ENCODE results near the gene TUBB8B.
"Not testable (repeated sequence)": the region's sequence is repeated elsewhere in the genome, so short reads cannot be mapped to it uniquely, and the experiment has no call there.

Gene TUBB8B

DNA sequence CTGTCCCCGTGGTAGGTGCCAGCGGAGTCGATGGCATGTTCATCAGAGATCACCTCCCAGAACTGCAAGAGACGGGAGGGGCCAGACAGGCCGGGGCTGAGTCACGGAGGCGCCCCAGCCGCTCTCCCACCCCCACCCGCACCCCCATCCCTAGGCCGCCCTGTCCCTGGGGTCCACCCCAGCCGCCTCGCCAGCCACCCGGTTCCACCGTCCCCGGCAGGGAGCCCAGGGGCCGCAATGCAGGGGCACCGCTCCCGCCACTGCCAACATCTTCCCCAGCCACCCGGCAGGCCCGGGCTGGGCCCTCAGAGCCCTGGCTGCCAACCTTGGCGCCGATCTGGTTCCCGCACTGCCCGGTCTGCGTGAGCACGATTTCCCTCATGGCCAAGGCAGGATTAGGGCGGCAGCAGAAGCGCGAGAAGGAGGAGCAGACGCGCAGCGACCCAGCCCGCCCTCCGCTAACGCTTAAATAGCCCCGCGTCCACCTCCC lies at the start of gene TUBB8B:
TSS of gene TUBB8B (minus strand) at position 440 of the 490 bp plus-strand sequence. CDS start at position 382, 58 bp downstream.
- DNase-seq: not testable (repeated sequence)

DNA sequence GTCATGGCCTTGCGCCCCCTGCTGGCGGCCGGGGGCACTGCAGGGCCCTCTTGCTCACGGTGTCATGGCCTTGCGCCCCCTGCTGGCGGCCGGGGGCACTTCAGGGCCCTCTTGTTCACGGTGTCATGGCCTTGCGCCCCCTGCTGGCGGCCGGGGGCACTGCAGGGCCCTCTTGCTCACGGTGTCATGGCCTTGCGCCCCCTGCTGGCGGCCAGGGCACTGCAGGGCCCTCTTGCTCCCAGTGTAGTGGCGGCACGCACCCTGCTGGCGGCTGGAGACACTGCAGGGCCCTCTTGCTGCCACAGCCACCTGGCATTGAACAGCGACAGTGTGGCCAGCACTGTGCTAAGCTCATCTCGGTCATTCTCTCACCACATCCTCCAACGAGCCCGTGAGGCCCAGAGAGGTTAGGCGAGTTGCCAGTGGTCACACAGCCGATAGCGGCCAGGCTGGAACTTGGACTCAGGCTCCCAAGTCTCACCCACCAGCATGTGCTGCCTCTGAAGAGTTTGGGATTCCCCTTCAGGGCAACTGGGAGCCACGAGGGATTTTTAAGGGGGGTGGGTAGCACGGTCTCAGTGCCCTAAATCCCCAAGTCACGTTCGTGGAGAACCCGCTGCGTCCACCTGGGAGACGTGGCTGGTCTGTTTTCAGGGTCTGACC lies 48.0 kb upstream of the TUBB8B start:
- not testable (repeated sequence) for DNase-seq

DNA sequence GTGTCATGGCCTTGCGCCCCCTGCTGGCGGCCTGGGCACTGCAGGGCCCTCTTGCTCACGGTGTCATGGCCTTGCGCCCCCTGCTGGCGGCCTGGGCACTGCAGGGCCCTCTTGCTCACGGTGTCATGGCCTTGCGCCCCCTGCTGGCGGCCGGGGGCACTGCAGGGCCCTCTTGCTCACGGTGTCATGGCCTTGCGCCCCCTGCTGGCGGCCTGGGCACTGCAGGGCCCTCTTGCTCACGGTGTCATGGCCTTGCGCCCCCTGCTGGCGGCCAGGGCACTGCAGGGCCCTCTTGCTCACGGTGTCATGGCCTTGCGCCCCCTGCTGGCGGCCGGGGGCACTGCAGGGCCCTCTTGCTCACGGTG lies 47.3 kb upstream of the TUBB8B start:
- not testable (repeated sequence) for DNase-seq

DNA sequence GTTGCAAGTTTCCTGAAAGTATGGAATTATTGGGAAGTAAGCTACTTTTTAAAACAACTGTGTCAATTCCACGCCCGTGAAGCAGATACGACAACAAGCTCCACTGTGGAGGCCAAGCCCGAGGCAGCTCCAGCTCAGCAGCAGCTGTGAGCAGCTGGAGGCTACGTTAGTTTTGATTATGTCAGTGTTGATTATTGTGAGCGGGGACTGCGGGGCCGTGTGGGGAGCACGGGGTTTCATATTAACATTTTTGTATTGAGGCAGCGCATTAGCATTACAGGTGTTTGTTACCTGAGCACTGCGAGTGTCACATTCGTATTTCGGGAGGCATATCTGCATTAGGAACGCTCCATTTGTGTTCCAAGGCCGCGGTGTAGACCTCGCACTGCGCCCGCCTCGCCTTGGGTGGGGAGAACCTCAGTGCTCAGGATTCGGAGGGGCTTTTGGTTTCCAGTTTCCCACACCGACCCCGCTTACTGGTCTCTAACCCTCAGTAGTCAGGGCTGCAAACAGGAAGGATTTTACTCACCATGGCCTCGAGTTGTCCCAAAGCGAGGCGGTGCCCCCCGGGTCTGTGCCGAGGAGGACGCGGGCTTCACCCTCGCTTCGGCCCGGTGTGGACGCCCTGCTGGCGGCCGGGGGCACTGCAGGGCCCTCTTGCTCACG lies 46.8 kb upstream of the TUBB8B start:
- DNase-seq: not testable (repeated sequence)

DNA sequence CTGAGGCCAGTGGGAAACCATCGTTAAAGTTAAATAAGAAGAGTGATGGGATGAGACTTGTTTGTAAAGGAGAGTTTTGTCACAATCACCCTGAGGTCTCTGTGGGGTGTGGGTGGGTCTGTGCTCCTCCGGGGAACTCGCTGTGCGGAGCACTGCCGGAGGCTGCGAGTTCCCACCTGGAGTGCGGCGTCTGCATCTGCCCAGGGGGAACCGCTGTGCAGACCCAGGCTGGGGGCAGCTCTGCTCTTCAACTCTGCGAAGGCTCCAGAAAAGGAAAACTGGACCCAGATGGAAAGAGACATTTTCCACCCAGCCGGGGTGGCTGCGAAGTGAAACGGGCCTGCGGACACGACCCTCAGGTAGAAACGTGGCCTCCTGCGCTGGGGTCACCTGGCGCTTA lies 46.2 kb upstream of the TUBB8B start:
- not testable (repeated sequence) for DNase-seq

DNA sequence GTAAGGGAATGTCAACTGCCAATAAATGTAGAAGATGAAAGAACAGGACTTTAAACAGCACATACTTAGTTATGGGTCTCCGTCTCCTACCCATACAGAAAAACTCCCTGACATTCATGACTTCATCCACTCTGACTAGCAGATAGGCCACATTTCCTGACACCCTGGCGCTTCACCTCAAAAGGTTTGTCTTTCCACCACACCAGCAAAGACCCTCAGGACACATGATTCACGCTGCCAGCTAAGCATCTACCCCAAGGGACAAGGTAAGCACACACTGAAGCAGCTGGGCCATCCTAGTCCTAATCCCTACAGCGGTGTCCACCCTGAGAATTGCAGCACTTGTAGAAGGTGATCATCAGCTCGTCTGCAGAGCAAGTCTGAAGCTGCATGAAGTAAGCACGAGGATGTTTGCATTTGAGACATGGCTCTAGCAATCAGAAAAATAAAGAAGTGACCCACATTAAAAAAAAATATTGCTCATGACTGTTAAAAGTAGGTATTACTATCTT lies 44.5 kb upstream of the TUBB8B start:
- not testable (repeated sequence) for DNase-seq

DNA sequence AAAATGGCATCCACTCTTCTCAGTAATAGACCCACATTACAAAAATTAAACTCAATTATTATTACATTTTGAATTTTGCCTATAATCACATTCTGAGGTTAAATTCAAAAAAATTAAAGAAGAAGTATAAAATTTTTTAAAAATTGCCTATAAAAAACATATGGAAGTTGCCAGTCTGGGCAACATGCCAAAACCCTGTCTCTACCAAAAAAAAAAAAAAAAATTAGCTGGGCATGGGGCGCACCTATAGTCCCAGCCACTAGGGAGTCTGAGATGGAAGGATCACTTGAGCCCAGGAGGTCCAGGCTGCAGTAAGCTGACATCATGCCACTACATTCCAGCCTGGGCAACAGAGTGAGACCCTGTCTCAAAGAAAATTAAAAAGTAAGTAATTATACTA lies 42.1 kb upstream of the TUBB8B start:
- DNase-seq: not testable (repeated sequence)

DNA sequence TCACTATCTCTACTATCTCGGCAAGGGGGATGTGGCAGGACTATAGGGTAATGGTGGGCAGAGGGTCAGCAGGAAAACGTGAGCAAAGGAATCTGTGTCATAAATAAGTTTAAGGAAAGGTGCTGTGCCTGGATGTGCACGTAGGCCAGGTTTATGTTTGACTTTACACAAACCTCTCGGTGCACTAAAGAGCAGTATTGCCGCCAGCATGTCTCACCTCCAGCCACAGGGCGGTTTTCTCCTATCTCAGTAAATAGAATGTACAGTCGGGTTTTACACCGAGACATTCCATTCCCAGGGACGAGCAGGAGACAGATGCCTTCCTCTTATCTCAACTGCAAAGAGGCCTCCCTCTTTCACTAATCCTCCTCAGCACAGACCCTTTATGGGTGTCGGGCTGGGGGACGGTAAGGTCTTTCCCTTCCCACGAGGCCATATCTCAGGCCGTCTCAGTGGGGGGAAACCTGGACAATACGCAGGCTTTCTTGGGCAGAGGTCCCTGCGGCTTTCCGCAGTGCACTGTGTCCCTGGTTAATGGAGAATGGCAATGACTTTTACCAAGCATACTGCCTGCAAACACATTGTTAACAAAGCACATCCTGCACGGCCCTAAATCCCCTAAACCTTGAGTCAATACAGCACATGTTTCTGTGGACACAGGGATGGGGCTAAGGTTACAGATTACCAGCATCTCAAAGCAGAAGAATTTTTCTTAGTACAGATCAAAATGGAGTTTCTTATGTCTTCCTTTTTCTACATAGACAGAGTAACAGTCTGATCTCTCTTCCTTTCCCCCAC lies 41.2 kb upstream of the TUBB8B start:
- DNase-seq: not testable (repeated sequence)

DNA sequence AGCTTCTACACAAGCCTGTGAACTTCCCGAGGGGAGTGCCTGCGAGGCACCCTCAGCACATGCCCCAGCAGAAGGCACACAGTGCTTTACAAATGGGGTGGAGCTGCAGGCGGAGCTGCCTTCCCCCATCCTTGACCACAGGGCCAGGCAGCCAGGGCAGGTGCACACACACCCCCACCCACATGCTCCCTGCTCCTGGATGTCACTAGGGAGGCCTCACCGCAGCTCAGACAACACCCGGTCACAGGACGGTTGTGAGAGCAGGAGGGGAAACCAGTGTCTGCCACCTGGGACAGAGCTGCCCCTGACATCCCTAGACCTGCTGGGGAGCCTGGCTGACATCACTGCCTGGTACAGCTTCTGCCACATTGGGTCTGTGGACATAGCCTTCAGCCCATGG lies 39.7 kb upstream of the TUBB8B start:
- DNase-seq: not testable (repeated sequence)

DNA sequence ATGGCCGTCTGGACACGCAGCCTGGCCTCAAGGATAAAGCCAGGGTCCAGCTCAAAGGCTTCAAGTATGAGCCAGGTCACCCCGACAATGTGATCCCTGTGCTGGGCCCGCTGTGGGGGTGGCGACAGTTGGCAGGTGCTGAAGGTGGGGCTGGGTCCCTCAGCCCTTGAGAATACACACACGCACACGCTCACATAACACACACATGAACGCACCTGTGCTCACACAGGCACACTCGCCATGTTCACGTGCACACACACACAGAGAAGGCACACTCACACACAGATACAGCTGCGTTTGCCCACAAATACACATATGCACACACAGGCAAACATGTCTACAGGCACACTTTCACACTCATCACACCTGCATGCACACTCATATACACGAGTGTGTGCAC lies 35.4 kb upstream of the TUBB8B start:
- not testable (repeated sequence) for DNase-seq

DNA sequence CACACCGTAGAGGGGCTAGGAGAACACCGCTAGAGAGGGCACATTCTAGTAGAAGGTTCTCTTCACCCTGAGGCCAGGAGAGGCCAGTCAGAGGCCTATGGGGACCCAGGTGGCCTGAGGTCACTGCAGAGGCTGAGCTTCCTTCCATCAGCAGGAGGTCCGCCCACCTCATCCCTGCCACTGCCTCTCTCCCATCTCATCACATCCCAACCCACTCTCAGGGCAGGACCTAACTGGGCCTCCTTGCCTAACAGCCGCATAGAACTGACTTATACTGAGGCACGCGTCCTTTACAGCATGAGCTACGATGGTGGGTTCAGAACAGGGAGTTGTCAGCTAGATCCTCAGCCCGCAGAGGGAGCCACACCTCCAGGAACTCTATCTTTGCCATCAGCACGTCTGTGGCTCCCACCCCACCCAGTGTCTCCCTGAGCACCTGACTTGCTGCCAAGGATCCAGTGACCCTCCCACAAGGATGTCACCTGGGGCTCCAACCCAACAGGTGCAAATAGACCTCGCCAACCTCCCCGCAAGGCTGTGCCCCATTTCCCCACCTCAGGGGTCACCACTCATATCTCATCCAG lies 33.3 kb upstream of the TUBB8B start:
- DNase-seq: not testable (repeated sequence)

DNA sequence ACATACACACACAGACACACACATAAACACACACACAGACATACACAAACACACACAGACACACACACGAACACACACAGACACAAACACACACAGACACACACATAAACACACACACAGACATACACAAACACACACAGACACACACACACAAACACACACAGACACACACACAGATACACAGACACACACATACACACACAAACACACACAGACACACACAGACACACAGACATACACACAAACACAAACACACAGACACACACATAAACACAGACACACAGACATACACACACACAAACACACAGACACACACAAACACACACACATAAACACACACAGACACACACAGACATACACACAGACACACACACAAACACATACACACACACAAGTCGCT lies 31.5 kb upstream of the TUBB8B start:
- not testable (repeated sequence) for DNase-seq

DNA sequence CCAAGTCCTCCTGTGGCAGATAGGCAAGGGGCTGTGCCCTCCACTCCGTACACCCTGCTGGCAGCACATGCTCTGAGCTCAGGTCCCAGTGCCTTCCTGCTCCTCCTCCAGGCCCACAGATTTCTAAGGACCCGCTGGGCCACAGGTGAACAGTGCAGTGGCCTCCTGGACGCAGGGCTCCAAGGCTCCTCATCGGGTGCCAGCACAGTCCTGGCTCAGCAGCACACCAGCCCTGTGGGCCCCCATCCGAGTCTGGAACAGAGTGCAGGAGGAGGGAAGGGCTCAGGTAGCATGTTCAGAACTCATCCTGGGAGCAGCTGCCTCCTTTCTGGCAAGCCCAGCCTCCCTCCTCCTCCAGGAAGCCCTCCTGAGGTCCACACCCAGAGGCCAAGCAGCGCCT lies 30.8 kb upstream of the TUBB8B start:
- not testable (repeated sequence) for DNase-seq

DNA sequence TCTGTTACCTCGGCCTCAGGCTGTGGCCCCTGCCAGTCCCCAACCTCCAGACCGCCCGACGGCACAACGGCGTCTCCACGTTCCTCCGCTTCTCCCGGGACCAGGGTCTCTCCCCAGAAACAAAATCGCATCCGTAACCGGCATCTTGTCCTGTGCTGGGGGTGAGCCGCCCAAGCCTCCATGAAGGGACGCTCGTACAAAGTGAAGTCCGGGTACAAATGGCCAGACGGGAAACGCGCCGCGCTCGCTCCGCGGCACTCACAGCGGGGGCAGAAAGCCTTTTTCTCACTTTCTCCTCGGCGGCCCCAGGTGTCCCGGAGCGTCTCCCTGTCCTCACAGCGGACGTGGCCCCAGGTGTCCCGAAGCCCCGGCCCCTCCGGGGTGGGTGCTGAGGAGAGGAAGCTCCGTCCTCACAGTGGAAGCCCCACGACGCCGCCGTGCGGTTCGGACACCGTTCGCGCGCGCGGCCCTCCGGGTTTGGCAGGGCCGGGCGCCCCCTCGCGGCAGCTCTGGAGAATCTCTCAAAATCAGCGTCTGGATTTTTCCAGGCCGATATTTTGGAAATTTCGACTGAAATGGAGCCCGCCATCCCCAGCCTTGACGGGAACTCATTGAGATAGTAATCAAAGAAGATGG lies 26.2 kb upstream of the TUBB8B start:
- DNase-seq: not testable (repeated sequence)

DNA sequence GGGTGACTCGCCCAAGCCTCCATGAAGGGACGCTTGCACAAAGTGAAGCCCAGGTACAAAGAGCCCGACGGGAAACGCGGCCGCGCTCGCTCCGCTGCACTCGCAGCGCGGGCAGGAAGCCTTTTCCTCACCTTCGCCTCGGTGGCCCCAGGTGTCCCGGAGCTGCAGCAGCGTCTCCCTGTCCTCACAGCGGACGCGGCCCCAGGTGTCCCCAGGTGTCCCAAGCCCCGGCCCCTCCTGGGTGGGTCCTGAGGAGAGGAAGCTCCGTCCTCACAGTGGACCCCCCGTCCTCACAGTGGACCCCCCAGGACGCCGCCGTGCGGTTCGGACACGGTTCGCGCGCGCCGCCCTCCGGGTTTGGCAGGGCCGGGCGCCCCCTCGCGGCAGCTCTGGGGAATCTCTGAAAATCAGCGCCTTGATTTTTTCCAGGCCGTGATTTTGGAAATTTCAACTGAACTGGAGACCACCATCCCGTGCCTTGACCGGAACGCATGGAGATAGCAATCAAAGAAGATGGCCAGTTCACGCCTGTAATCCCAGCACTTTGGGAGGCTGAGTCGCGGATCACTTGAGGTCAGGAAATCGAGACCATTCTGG lies 23.9 kb upstream of the TUBB8B start:
- peak; percentile 18 for DNase-seq

DNA sequence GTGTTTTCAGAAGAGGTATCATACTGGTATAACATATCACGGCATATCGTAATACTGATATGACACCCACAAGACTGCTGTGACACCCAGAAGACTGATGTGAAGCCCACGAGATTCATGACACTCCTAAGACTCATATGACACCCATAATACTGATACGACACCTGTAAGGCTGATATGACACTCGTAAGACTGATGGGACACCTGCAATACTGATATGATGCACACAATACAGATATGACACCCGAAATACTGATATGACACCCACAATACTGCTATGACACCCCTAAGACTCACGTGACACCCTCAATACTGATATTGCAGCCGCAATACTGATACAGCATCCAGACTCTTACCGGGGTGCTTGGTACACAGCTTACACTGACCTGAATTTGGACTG lies 18.3 kb upstream of the TUBB8B start:
- not testable (repeated sequence) for DNase-seq

DNA sequence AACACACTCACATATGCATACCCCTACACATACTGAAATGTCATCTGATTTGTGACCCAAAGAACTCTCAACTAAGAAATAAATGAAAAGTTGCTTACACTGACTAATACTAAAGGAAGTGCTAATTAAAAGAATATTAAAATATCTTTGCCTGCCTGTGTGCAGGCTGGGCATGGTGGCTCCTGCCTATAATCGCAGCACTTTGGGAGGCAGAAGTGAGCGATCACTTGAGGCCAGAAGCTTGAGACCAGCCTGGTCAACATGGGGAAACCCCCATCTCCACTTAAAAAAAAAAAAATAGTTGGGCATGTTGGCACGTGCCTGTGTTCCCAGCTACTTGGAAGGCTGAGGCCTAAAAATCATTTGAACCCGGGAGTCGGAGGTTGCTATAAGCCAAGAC lies 14.9 kb upstream of the TUBB8B start:
- not testable (repeated sequence) for DNase-seq

DNA sequence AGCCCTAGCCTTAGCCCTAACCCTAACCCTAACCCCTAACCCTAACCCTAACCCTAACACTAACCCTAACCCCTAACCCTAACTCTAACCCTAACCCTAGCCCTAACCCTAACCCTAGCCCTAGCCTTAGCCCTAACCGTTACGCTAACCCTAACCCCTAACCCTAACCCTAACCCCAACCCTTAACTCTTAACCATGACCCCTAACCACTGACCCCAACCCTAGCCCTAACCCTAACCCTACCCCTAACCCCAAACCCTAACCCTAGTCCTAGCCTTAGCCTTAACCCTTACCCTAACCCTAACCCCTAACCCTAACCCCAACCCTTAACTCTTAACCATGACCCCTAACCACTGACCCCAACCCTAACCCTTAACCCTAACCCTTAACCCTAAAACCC lies 14.2 kb upstream of the TUBB8B start:
- DNase-seq: not testable (repeated sequence)

DNA sequence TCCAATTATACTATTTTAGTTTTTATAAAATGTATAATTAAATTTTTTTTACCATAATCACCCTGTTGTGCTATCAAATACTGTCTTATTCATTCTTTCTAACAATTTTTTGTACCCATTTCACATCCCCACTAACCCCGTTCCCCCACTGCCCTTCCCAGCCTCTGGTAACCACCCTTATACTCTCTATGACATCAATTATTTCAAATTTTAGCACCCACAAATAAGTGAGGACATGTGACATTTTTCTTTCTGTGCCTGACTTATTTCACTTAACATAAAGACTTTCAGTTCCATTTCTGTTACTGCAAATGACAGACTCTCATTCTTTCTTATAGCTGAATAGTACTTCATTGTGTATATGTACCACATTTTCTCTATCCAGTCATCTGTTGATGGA lies 5.0 kb upstream of the TUBB8B start:
- not testable (repeated sequence) for DNase-seq

DNA sequence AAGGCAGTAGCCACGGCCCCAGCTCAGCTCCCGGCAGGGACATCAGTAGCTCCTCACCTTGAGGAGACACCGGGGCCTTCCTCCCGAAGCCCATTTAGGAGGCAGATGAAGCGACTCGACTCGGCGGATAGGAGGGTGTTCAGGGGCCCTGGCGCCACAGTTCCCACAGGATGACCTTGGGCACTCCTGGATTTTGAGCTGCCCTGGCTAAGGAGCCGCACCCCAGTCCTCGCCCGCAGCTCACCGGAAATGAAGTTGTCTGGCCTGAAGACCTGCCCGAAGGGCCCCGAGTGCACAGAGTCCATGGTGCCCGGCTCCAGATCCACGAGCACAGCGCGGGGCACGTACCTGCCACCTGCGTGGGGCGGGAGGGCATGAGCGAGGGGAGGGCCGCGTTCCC lies 719 bp downstream of the TUBB8B start:
- DNase-seq: not testable (repeated sequence)

DNA sequence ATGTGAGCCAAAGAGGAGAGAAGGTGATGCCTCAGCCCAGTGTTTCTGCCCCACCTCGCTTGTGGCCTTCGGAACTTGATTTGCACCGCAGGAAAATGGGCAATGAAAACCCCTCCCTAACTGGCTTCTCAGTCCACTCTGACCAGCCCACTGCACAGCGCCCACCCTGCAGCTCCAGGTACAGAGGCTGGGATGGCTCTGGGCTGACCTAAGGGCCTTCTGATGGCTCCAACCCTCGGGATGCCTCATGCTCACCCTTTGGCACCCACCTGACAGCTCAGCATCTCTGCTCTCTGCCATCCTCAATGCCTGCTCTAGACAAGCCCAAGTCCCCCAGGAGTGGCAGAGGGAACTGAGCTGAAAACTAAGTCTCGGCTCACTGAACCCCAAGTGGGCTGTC lies 36.2 kb downstream of the TUBB8B start:
- not testable (repeated sequence) for DNase-seq

DNA sequence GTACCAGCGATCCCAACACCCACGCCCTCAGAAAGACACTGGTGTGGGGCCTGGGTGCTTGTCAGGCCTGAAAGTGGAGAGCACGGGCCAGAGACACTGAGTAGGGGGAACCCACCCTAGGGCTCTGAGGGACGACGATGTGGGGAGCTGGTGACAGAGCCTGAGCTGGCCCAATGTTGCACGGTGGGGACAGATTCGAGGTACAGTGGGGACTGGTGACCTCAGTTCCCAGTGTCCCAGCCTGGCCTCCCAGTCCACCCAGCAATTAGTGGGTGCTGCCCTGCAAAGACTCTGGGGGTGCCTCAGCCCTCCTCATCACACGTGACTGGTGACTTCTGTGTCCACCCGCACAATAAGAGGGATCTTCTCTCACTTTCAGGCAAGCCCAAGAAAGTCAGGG lies 36.6 kb downstream of the TUBB8B start:
- not testable (repeated sequence) for DNase-seq

Measured in CD4-positive, alpha-beta T cell treated with Interleukin-6 for 4 hours (primary cell).